Measurements from ENCODE around the gene RNU6-8. TPM values are rescaled to one million over a fixed set of nuclear protein-coding genes. Genes with fewer than 3 reads are reported as not detected.

Gene RNU6-8
- total RNA-seq, 1 experiment from 2014 or later: not detected

DNA sequence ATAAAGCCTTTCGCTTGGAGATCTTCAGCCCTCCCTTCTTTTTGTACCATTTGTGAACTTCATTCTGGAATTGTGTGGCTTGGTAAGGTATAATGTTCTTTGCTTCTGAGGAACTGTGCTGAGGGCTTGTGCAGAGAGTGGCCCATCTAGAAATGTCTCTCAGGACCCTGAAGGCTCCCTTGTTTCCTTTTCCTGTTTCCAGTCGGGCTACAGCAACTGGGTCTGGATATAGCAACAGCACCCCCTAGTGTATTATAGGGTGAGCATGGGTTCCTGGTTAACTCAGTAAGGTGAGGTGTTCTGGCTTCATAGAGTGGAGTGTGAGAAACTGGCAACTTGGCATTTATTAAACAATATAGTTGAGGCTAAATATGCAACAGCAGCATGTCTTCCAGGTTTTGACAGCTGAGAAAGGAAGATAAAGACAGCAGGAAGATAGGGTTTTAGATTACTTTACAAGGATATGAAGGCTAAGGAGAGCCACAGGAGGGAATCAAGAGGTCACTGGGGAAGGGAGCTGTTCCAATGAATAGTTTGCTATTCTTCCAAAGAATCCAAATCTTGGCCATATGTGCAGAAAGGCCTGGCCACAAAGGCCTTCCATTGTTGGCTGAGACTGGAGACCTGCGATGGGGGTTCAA is 49.1 kb upstream of the RNU6-8 start:
- Mint-ChIP-seq H3K9me3 (no peaks in the 10 kb centered on the region), H3K4me3 (no peak overlapping the region), H3K27me3 (ENCODE audit: low read depth) (no peaks in the 10 kb centered on the region), H3K36me3 (no peaks in the 10 kb centered on the region), H3K27ac (no peak overlapping the region), H3K4me1 (no peaks in the 10 kb centered on the region)
- TF ChIP-seq SP1 (CRISPR knock-in tag; conservative IDR thresholded peaks at IDR 0.05): 0 out of 2 replicates have a peak, but pooled peaks have one; percentile 9
- TF ChIP-seq GABPB1 (CRISPR knock-in tag; IDR thresholded peaks at IDR 0.05): peak; percentile 43; the same call in 1 of the 2 replicates
- TF ChIP-seq, protein P1, sequence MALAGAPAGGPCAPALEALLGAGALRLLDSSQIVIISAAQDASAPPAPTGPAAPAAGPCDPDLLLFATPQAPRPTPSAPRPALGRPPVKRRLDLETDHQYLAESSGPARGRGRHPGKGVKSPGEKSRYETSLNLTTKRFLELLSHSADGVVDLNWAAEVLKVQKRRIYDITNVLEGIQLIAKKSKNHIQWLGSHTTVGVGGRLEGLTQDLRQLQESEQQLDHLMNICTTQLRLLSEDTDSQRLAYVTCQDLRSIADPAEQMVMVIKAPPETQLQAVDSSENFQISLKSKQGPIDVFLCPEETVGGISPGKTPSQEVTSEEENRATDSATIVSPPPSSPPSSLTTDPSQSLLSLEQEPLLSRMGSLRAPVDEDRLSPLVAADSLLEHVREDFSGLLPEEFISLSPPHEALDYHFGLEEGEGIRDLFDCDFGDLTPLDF (CRISPR knock-in tag; IDR thresholded peaks at IDR 0.05): no peak
- TF ChIP-seq, protein P2, sequence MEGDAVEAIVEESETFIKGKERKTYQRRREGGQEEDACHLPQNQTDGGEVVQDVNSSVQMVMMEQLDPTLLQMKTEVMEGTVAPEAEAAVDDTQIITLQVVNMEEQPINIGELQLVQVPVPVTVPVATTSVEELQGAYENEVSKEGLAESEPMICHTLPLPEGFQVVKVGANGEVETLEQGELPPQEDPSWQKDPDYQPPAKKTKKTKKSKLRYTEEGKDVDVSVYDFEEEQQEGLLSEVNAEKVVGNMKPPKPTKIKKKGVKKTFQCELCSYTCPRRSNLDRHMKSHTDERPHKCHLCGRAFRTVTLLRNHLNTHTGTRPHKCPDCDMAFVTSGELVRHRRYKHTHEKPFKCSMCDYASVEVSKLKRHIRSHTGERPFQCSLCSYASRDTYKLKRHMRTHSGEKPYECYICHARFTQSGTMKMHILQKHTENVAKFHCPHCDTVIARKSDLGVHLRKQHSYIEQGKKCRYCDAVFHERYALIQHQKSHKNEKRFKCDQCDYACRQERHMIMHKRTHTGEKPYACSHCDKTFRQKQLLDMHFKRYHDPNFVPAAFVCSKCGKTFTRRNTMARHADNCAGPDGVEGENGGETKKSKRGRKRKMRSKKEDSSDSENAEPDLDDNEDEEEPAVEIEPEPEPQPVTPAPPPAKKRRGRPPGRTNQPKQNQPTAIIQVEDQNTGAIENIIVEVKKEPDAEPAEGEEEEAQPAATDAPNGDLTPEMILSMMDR (IDR thresholded peaks at IDR 0.05): peak; percentile 66
- ATAC-seq (peak; percentile 86), DNase-seq (ENCODE audit: low spot score) (peak; percentile 37)
- ChIA-PET CTCF (interaction anchor here (0.7 to 1.7 kb wide), 7 partner anchors 176 to 318 kb away, joined by 3 to 11 read pairs (median 4); partner anchors contain the start of gene ARHGAP5), POLR2A (interaction anchor here (0.6 kb wide), 1 partner anchor 176 kb away, joined by 3 read pairs; no protein-coding TSS in a partner anchor)

- Mint-ChIP-seq H3K4me3 (no peak overlapping the region), H3K9me3 (no peaks in the 10 kb centered on the region), H3K27ac (no peak overlapping the region), H3K4me1 (no peaks in the 10 kb centered on the region), H3K27me3 (ENCODE audit: low read depth) (no peaks in the 10 kb centered on the region), H3K36me3 (no peaks in the 10 kb centered on the region)
- POLR2A ChIA-PET: no interaction called here
- CTCF ChIA-PET: interaction anchor here (0.9 to 1.7 kb wide), 6 partner anchors 175 to 741 kb away, joined by 3 to 5 read pairs (median 4); partner anchors contain the start of gene ARHGAP5
- DNase-seq (ENCODE audit: low spot score) (no peak), ATAC-seq (no peak)
- no peak for TF ChIP-seq IRF1 (CRISPR knock-in tag; IDR thresholded peaks at IDR 0.05)
- no peak for TF ChIP-seq MYBL2 (CRISPR knock-in tag; IDR thresholded peaks at IDR 0.05)
- TF ChIP-seq AR (CRISPR knock-in tag; IDR thresholded peaks at IDR 0.05): no peak
- TF ChIP-seq, protein P3, sequence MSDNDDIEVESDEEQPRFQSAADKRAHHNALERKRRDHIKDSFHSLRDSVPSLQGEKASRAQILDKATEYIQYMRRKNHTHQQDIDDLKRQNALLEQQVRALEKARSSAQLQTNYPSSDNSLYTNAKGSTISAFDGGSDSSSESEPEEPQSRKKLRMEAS (CRISPR knock-in tag; IDR thresholded peaks at IDR 0.05): no peak
- TF ChIP-seq EMX1 (CRISPR knock-in tag; IDR thresholded peaks at IDR 0.05): no peak
- TF ChIP-seq MXD4 (CRISPR knock-in tag; IDR thresholded peaks at IDR 0.05; ENCODE audit: borderline replicate concordance): no peak
- no peak for TF ChIP-seq PRRX2 (CRISPR knock-in tag; IDR thresholded peaks at IDR 0.05)
- no peak for TF ChIP-seq TCF7 (CRISPR knock-in tag; IDR thresholded peaks at IDR 0.05; ENCODE audit: low read depth)
- TF ChIP-seq ZNF219 (CRISPR knock-in tag; IDR thresholded peaks at IDR 0.05; ENCODE audit: borderline replicate concordance): no peak
- TF ChIP-seq, protein P4, sequence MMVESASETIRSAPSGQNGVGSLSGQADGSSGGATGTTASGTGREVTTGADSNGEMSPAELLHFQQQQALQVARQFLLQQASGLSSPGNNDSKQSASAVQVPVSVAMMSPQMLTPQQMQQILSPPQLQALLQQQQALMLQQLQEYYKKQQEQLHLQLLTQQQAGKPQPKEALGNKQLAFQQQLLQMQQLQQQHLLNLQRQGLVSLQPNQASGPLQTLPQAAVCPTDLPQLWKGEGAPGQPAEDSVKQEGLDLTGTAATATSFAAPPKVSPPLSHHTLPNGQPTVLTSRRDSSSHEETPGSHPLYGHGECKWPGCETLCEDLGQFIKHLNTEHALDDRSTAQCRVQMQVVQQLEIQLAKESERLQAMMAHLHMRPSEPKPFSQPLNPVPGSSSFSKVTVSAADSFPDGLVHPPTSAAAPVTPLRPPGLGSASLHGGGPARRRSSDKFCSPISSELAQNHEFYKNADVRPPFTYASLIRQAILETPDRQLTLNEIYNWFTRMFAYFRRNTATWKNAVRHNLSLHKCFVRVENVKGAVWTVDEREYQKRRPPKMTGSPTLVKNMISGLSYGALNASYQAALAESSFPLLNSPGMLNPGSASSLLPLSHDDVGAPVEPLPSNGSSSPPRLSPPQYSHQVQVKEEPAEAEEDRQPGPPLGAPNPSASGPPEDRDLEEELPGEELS (CRISPR knock-in tag; IDR thresholded peaks at IDR 0.05): no peak
Measured at GRCh38 chr14:32251530-32251929, 48.5 kb upstream of the RNU6-8 start.

Data from WTC11 (cell line).